Upper lobe of left lung (tissue), 6 donors: Measurements from ENCODE around the gene SHE. TPM values are rescaled to one million over a fixed set of nuclear protein-coding genes. Genes with fewer than 3 reads are reported as not detected.
A peak's percentile ranks its signal among the peaks of the same experiment; 100 is the strongest.
"Not testable (repeated sequence)": the region's sequence is repeated elsewhere in the genome, so short reads cannot be mapped to it uniquely, and the experiment has no call there.

Source experiments
- ATAC-seq, 2 donors: fragments of 200-7000 bp; cut with Tn5 transposase; one replicate each; pipeline ENCODE4 v1.9.1; 2022; ENCODE audit warnings: mild to moderate bottlenecking in 2 of 2, moderate library complexity in 2 of 2; ENCODE audit not compliant: low FRiP score in 2 of 2
- DNase-seq, 2 donors: peaks; one replicate each; pipeline ENCODE4 v3.0.0-alpha.2; 2019 to 2020
- H3K27ac ChIP-seq, 4 donors: fragments of 200-600 bp; sonication (generic); one replicate each; pipeline ENCODE4 v1.5.1; 2016 to 2019
- H3K27me3 ChIP-seq, 4 donors: fragments of 200-600 bp; sonication (generic); one replicate each; pipeline ENCODE4 v1.5.1; 2017 to 2019
- H3K36me3 ChIP-seq, 4 donors: fragments of 200-600 bp; sonication (generic); one replicate each; pipeline ENCODE4 v1.5.1; 2016 to 2019
- H3K4me1 ChIP-seq, 4 donors: fragments of 200-600 bp; sonication (generic); one replicate each; pipeline ENCODE4 v1.5.1; 2018 to 2019
- H3K4me3 ChIP-seq, 4 donors: fragments of 200-600 bp; sonication (generic); one replicate each; pipeline ENCODE4 v1.5.1; 2017 to 2019; ENCODE audit warnings: mild to moderate bottlenecking in 2 of 4, moderate library complexity in 1 of 4
- H3K9me3 ChIP-seq, 4 donors: fragments of 200-600 bp; sonication (generic); one replicate each; pipeline ENCODE4 v1.5.1; 2018 to 2019
- CTCF ChIP-seq, 6 experiments: fragments of 450-650 bp in 4 of 6; fragments of 200-600 bp in 2 of 6; sonication (generic) in 2 of 6; IDR thresholded peaks; one replicate each; pipeline ENCODE4 v1.5.1; 2016 to 2019; ENCODE audit warnings: antibody characterized with exemption in 6 of 6
- EP300 ChIP-seq, 4 donors: sonication (generic); formaldehyde crosslinking; IDR thresholded peaks; one replicate each; pipeline ENCODE4 v1.5.1; 2017; ENCODE audit warnings: antibody characterized with exemption in 4 of 4, control low read depth in 2 of 4
- POLR2A ChIP-seq, 4 donors: fragments of 450-650 bp; IDR thresholded peaks; one replicate each; pipeline ENCODE4 v1.5.1; 2016 to 2017; ENCODE audit warnings: antibody characterized with exemption in 4 of 4, mild to moderate bottlenecking in 2 of 4
- POLR2AphosphoS5 ChIP-seq, 2 donors: sonication (generic); formaldehyde crosslinking; IDR thresholded peaks; one replicate each; pipeline ENCODE4 v1.5.1; 2017; ENCODE audit warnings: antibody characterized with exemption in 2 of 2
- WGBS, 2 donors: methylation state at CpG; one replicate each; pipeline ENCODE4 v1.1.5; 2017 to 2018; 5-methylcytosine and 5-hydroxymethylcytosine counted together
- total RNA-seq, 6 donors: library from RNA; depleted of rRNA in 4 of 6; stranded (reverse); fragments of >200 nt in 4 of 6; gene quantifications; one replicate each; pipeline versions ENCODE4 v1.1.0 to v1.2.1, GENCODE V29; 2016 to 2021
- donor health status: DM: no; HTN: no; CAD: no; lungs with moderate emphysema.
- donor health status: DM: no; HTN: yes; CAD: no; lungs with severe emphysema.

The SHE gene
- total RNA-seq, 6 donors from 2014 or later: 25.8 to 55.4 (median 29.5) TPM

GRCh38 chr1:154539486-154540483 is 37.6 kb upstream of the SHE start:
- TF ChIP-seq CTCF (IDR thresholded peaks at IDR 0.05) (no peak), POLR2AphosphoS5 (IDR thresholded peaks at IDR 0.05) (no peak), POLR2A (IDR thresholded peaks at IDR 0.05) (no peak), EP300 (IDR thresholded peaks at IDR 0.05) (no peak)
- H3K27ac ChIP-seq: no peak overlapping the region
- no peaks in the 10 kb centered on the region for H3K36me3 ChIP-seq
- 61 to 72% methylated on average over 9 of the region's 9 CpGs for WGBS, 2 donors
- no peak for DNase-seq
- no peaks in the 10 kb centered on the region for H3K9me3 ChIP-seq
- no peaks in the 10 kb centered on the region for H3K27me3 ChIP-seq
- ATAC-seq: peak in 1 of 2 donors; percentile 65
- H3K4me1 ChIP-seq: peaks cover 0 to 3% (median 0%) of the 10 kb centered on the region in 4 donors
- H3K4me3 ChIP-seq: no peak overlapping the region

- ATAC-seq: no peak
Measured at GRCh38 chr1:154536570-154536969, 34.4 kb upstream of the SHE start.

GRCh38 chr1:154533952-154534844 is 32.0 kb upstream of the SHE start:
- ATAC-seq: no peak
- 63 to 66% methylated on average over 11 of the region's 11 CpGs for WGBS, 2 donors
- no peak for DNase-seq

More at GRCh38 chr1:154536570-154536969, 34.4 kb upstream of the SHE start:
- TF ChIP-seq POLR2AphosphoS5 (IDR thresholded peaks at IDR 0.05): no peak
- no peak for TF ChIP-seq EP300 (IDR thresholded peaks at IDR 0.05)
- TF ChIP-seq CTCF (IDR thresholded peaks at IDR 0.05): no peak
- no peak for TF ChIP-seq POLR2A (IDR thresholded peaks at IDR 0.05)
- Histone ChIP-seq H3K27me3 (no peaks in the 10 kb centered on the region), H3K4me3 (no peak overlapping the region), H3K9me3 (no peaks in the 10 kb centered on the region), H3K36me3 (no peaks in the 10 kb centered on the region), H3K27ac (no peak overlapping the region), H3K4me1 (peaks cover 0 to 8% (median 3%) of the 10 kb centered on the region in 4 donors)
- no peak for DNase-seq
- WGBS, 2 donors: 85 to 86% methylated on average over 7 of the region's 7 CpGs

GRCh38 chr1:154531950-154532349 is 29.7 kb upstream of the SHE start:
- 100% methylated on average over 2 of the region's 13 CpGs; no CpG with 5 or more reads in 1 of the 2 donors for WGBS, 2 donors
- H3K27ac ChIP-seq, H3K9me3 ChIP-seq, H3K4me1 ChIP-seq, ATAC-seq, H3K27me3 ChIP-seq, H3K4me3 ChIP-seq, H3K36me3 ChIP-seq: not testable (repeated sequence)
- DNase-seq: peak in 1 of 2 donors; percentile 72

More at GRCh38 chr1:154533952-154534844, 32.0 kb upstream of the SHE start:
- Histone ChIP-seq H3K27ac (no peak overlapping the region), H3K4me1 (peaks cover 0 to 6% (median 2%) of the 10 kb centered on the region in 4 donors), H3K27me3 (no peaks in the 10 kb centered on the region), H3K4me3 (no peak overlapping the region), H3K36me3 (no peaks in the 10 kb centered on the region), H3K9me3 (no peaks in the 10 kb centered on the region)
- no peak for TF ChIP-seq POLR2AphosphoS5 (IDR thresholded peaks at IDR 0.05)
- TF ChIP-seq CTCF (IDR thresholded peaks at IDR 0.05): peak in 1 of 6 experiments; percentile 34

GRCh38 chr1:154529308-154529707 is 27.1 kb upstream of the SHE start:
- no peak for ATAC-seq
- 92 to 96% methylated on average over 6 of the region's 6 CpGs for WGBS, 2 donors
- H3K27ac ChIP-seq: no peak overlapping the region
- H3K27me3 ChIP-seq: no peaks in the 10 kb centered on the region
- no peak overlapping the region for H3K4me3 ChIP-seq
- no peaks in the 10 kb centered on the region for H3K36me3 ChIP-seq
- no peak for DNase-seq
- peaks cover 0 to 5% (median 2%) of the 10 kb centered on the region in 4 donors for H3K4me1 ChIP-seq
- no peaks in the 10 kb centered on the region for H3K9me3 ChIP-seq
- TF ChIP-seq EP300 (IDR thresholded peaks at IDR 0.05) (no peak), CTCF (IDR thresholded peaks at IDR 0.05) (no peak)
